Duodenal mucosa (tissue), 2 donors: ENCODE results near the gene SPN.
"Not testable (repeated sequence)": the region's sequence is repeated elsewhere in the genome, so short reads cannot be mapped to it uniquely, and the experiment has no call there.

Experiments used
- H3K27ac ChIP-seq: one replicate; pipeline ENCODE4 v1.7.0; 2013; ENCODE audit warnings: low read depth, low read length
- H3K27me3 ChIP-seq, 2 donors: one replicate each; pipeline ENCODE4 v1.7.0; 2013; ENCODE audit warnings: low read length in 2 of 2, control low read depth in 1 of 2; ENCODE audit not compliant: insufficient read depth in 2 of 2, control insufficient read depth in 1 of 2
- H3K36me3 ChIP-seq, 2 donors: one replicate each; pipeline ENCODE4 v1.7.0; 2013; ENCODE audit warnings: low read length in 2 of 2, control low read depth in 1 of 2; ENCODE audit not compliant: insufficient read depth in 2 of 2, control insufficient read depth in 1 of 2
- H3K4me1 ChIP-seq, 2 donors: one replicate each; pipeline ENCODE4 v1.7.0; 2013; ENCODE audit warnings: low read length in 2 of 2, control low read depth in 1 of 2; ENCODE audit not compliant: insufficient read depth in 2 of 2, control insufficient read depth in 1 of 2
- H3K4me3 ChIP-seq, 2 donors: one replicate each; pipeline ENCODE4 v1.7.0; 2013; ENCODE audit warnings: low read length in 2 of 2, low read depth in 1 of 2
- H3K9ac ChIP-seq, 2 donors: one replicate each; pipeline ENCODE4 v1.7.0; 2013; ENCODE audit warnings: low read length in 2 of 2, low read depth in 1 of 2
- H3K9me3 ChIP-seq, 2 donors: one replicate each; pipeline ENCODE4 v1.7.0; 2013; ENCODE audit warnings: low read length in 2 of 2, control low read depth in 1 of 2; ENCODE audit not compliant: control insufficient read depth in 1 of 2

Gene SPN

DNA sequence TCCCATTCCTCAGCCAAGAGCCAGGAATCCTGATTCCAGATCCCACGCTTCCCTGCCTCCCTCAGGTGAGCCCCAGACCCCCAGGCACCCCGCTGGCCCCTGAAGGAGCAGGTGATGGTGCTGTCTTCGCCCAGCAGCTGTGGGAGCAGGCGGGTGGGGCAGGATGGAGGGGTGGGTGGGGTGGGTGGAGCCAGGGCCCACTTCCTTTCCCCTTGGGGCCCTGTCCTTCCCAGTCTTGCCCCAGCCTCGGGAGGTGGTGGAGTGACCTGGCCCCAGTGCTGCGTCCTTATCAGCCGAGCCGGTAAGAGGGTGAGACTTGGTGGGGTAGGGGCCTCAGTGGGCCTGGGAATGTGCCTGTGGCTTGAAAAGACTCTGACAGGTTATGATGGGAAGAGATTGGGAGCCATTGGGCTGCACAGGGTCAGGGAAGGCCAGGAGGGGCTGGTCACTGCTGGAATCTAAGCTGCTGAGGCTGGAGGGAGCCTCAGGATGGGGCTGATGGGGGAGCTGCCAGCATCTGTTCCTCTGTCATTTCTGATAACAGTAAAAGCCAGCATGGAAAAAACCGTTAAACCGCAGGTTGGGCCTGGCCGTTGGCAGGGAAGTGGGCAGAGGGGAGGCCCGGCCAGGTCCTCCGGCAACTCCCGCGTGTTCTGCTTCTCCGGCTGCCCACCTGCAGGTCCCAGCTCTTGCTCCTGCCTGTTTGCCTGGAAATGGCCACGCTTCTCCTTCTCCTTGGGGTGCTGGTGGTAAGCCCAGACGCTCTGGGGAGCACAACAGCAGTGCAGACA lies at the start of gene SPN:
Gene SPN (plus strand): TSS at position 232 of the 791 bp plus-strand sequence. CDS start 482 bp downstream, at position 714.
- Histone ChIP-seq H3K9ac (peak within 1 kb of the TSS; percentile 54 to 57), H3K27ac (no peak within 1 kb of the TSS), H3K4me3 (peak within 1 kb of the TSS; percentile 46 to 66), H3K27me3 (no peaks in the 10 kb centered on the region), H3K36me3 (no peaks in the 10 kb centered on the region), H3K4me1 (peaks cover 12 to 22% of the 10 kb centered on the region in 2 donors), H3K9me3 (no peaks in the 10 kb centered on the region)

- not testable (repeated sequence) for H3K9me3 ChIP-seq, H3K27me3 ChIP-seq, H3K36me3 ChIP-seq, H3K4me1 ChIP-seq, H3K27ac ChIP-seq
- H3K9ac ChIP-seq, result peak overlapping the region in 1 of 2 donors; percentile 13
- H3K4me3 ChIP-seq, result peak overlapping the region; percentile 62 to 78
Measured at GRCh38 chr16:29613307-29614057, 49.6 kb upstream of the SPN start.

DNA sequence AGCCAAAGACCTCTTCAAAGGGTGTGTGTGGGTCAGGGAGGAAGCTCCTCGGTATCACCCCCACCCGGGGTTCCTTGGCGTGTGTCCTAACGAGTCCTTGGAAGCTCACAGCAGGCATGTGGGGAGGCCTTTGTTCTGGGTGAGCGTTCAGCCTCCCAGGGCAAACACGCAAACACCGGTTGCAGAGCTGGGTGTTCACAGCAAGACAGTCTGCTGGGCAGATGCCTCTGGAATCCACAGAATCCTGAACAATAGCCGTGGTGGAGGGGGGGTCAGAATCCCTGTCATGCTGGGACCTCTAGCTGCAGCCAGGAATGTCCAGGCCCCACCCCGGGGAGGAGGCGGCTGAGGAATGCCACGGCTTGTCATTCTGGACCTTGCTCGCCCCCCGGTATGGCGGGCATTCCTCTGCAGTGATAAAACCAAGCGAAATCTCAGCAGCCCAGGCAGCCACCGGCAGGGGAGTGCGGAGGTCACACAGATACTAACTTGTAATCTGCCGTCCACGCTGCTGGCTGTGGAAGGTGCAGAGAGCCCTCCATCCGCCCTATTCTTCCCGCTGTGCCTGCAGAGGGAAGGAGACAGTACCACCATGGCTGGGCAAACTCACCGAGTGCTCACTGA lies 48.2 kb upstream of the SPN start:
- not testable (repeated sequence) for H3K9me3 ChIP-seq, H3K27me3 ChIP-seq, H3K4me3 ChIP-seq, H3K27ac ChIP-seq, H3K9ac ChIP-seq, H3K4me1 ChIP-seq, H3K36me3 ChIP-seq

- H3K36me3 ChIP-seq, H3K9me3 ChIP-seq, H3K9ac ChIP-seq, H3K4me1 ChIP-seq, H3K27me3 ChIP-seq, H3K27ac ChIP-seq, H3K4me3 ChIP-seq: not testable (repeated sequence)
Measured at GRCh38 chr16:29616127-29616526, 46.9 kb upstream of the SPN start.

DNA sequence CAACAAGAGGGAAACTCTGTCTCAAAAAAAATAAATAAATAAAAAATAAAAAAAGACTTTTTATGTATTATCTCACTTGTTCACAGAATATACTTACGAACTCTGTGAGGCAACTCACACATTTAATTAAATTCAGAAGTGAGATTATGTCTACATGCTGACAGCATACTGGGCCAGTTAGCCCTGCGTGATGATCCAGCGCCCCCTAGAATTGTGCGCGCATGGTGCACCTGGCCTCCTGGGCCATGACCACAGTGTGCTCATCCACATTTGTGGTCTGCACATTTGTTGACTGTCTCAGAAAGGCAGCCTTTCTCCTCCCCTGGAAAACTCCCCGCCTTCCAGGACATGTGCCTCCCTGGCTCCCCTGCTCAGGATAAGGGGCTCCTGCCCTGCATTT lies 42.5 kb upstream of the SPN start:
- H3K4me1 ChIP-seq, H3K9me3 ChIP-seq, H3K4me3 ChIP-seq, H3K9ac ChIP-seq, H3K36me3 ChIP-seq, H3K27ac ChIP-seq, H3K27me3 ChIP-seq: not testable (repeated sequence)

DNA sequence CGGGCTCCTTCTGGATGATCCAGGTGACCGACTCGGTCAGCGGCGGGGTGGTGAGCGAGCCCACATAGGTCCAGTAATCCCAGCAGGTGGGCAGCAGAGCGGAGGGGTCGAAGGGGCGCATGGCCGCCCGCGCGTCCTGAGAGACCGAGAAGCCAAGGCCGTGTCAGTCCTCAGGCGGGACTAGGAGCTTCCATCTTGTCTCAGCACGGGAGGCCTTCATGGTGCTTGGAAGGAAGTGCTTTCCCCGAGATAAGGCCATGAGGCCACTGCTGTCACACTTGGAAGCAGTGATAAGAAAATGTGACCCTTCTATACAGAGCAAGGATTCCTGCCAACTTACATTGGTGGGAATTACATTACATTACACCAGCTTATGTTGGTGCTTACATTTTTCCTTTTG lies 40.3 kb upstream of the SPN start:
- H3K27ac ChIP-seq, H3K36me3 ChIP-seq, H3K27me3 ChIP-seq, H3K4me3 ChIP-seq, H3K9me3 ChIP-seq, H3K9ac ChIP-seq, H3K4me1 ChIP-seq: not testable (repeated sequence)

- not testable (repeated sequence) for H3K36me3 ChIP-seq, H3K27me3 ChIP-seq, H3K27ac ChIP-seq, H3K4me3 ChIP-seq, H3K9me3 ChIP-seq, H3K9ac ChIP-seq, H3K4me1 ChIP-seq
Measured at GRCh38 chr16:29623253-29623652, 39.8 kb upstream of the SPN start.

GRCh38 chr16:29625114-29625513 lies 37.9 kb upstream of the SPN start:
- H3K4me1 ChIP-seq, H3K4me3 ChIP-seq, H3K27ac ChIP-seq, H3K9ac ChIP-seq, H3K27me3 ChIP-seq, H3K36me3 ChIP-seq, H3K9me3 ChIP-seq: not testable (repeated sequence)

GRCh38 chr16:29626778-29627331 lies 36.2 kb upstream of the SPN start:
- not testable (repeated sequence) for H3K27ac ChIP-seq, H3K4me1 ChIP-seq, H3K9ac ChIP-seq, H3K36me3 ChIP-seq, H3K27me3 ChIP-seq, H3K9me3 ChIP-seq
- peak overlapping the region in 1 of 2 donors; percentile 21 for H3K4me3 ChIP-seq

DNA sequence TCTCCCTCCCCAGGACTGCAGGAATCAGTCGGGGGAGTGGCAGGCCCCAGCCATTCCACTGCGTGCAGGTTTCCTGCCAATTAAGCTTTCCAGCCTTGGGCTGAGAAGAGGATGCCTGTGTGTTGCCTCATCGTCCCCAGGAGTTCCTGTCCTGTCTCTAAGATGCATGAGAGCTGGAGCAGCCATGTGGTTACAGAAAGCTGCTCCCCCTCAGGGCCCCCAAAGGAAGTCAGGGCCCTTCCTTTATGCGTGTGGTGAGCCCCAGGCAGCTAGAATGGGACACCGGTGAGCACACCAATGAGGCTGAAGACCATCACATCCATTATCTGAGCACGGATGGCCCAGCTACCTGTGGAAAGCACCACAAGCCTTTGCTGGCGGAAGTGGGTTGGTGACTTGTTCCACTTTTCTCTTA lies 35.4 kb upstream of the SPN start:
- H3K27me3 ChIP-seq, H3K36me3 ChIP-seq, H3K4me3 ChIP-seq, H3K9me3 ChIP-seq, H3K4me1 ChIP-seq, H3K27ac ChIP-seq, H3K9ac ChIP-seq: not testable (repeated sequence)
